Measurements from ENCODE around the gene FLOT2. TPM values are rescaled to one million over a fixed set of nuclear protein-coding genes. Genes with fewer than 3 reads are reported as not detected.

FLOT2 gene
- total RNA-seq, 4 donors from 2014 or later = 31.3 to 117 (median 37.4) TPM

GRCh38 chr17:28916302-28916934 is 18.9 kb upstream of the FLOT2 start:
- Histone ChIP-seq H3K9me3 (no peaks in the 10 kb centered on the region), H3K36me3 (no peaks in the 10 kb centered on the region), H3K27me3 (no peaks in the 10 kb centered on the region), H3K27ac (no peak overlapping the region), H3K4me3 (no peak overlapping the region), H3K4me1 (no peaks in the 10 kb centered on the region)
- peak; percentile 50 to 67 (median 60) for TF ChIP-seq CTCF (IDR thresholded peaks at IDR 0.05)
- no peak for TF ChIP-seq POLR2A (IDR thresholded peaks at IDR 0.05)
- intact Hi-C loops (cut with DNase I; ENCODE audit: low total_unique reads) = no loop called here
- DNase-seq = peak in 1 of 2 donors; percentile 36

- H3K4me1 ChIP-seq = peaks cover 7 to 11% of the 10 kb centered on the region in 2 donors
- no peak overlapping the region for H3K27ac ChIP-seq
- H3K27me3 ChIP-seq = no peaks in the 10 kb centered on the region
- intact Hi-C loops (cut with DNase I; ENCODE audit: low total_unique reads) = no loop called here
- no peak overlapping the region for H3K4me3 ChIP-seq
- no peaks in the 10 kb centered on the region for H3K9me3 ChIP-seq
- H3K36me3 ChIP-seq = no peaks in the 10 kb centered on the region
- TF ChIP-seq CTCF (IDR thresholded peaks at IDR 0.05) = no peak
- TF ChIP-seq POLR2A (IDR thresholded peaks at IDR 0.05) = no peak
- no peak for DNase-seq
Measured at GRCh38 chr17:28912938-28913333, 15.4 kb upstream of the FLOT2 start.

- TF ChIP-seq CTCF (IDR thresholded peaks at IDR 0.05) (no peak), POLR2A (IDR thresholded peaks at IDR 0.05) (no peak)
- Histone ChIP-seq H3K4me1 (peaks cover 11 to 14% of the 10 kb centered on the region in 2 donors), H3K36me3 (no peaks in the 10 kb centered on the region), H3K9me3 (no peaks in the 10 kb centered on the region), H3K4me3 (no peak overlapping the region), H3K27me3 (no peaks in the 10 kb centered on the region), H3K27ac (peak overlapping the region in 1 of 2 donors; percentile 2)
- no peak for DNase-seq
- intact Hi-C loops (cut with DNase I; ENCODE audit: low total_unique reads) = no loop called here
Measured at GRCh38 chr17:28912281-28912937, 14.9 kb upstream of the FLOT2 start.

GRCh38 chr17:28911411-28912045 is 14.0 kb upstream of the FLOT2 start:
- peak overlapping the region in 1 of 2 donors; percentile 11 for H3K27ac ChIP-seq
- H3K9me3 ChIP-seq = no peaks in the 10 kb centered on the region

More at GRCh38 chr17:28911411-28912045, 14.0 kb upstream of the FLOT2 start:
- no peaks in the 10 kb centered on the region for H3K36me3 ChIP-seq
- intact Hi-C loops (cut with DNase I; ENCODE audit: low total_unique reads) = no loop called here
- TF ChIP-seq POLR2A (IDR thresholded peaks at IDR 0.05) = no peak
- TF ChIP-seq CTCF (IDR thresholded peaks at IDR 0.05) = no peak
- H3K4me3 ChIP-seq = no peak overlapping the region
- no peak for DNase-seq
- H3K4me1 ChIP-seq = peaks cover 11 to 14% of the 10 kb centered on the region in 2 donors
- no peaks in the 10 kb centered on the region for H3K27me3 ChIP-seq

Data from uterus (tissue), 4 donors.